Endothelial cell of umbilical vein (primary cell): ENCODE measurements around the gene GALNT13. TPM values are rescaled to one million over a fixed set of nuclear protein-coding genes. Genes with fewer than 3 reads are reported as not detected.

Source experiments
- BruUV-seq: library from RNA; stranded (reverse); fragments of 400-500 nt; replicated peaks from 2 replicates; lab custom pipeline; 2021; lab: Mats Ljungman, UMichigan
- CTCF ChIA-PET: fragments of 300-600, 350-600 bp; sonication (Branson Sonifier 250); formaldehyde crosslinking; loops from one replicate; lab custom pipeline; 2021; ENCODE audit warnings: antibody characterized with exemption, inconsistent platforms; lab: Charles Lee
- POLR2A ChIA-PET: fragments of 300-600, 350-600 bp; sonication (Branson Sonifier 250); formaldehyde crosslinking; loops from one replicate; lab custom pipeline; 2021; ENCODE audit warnings: antibody characterized with exemption, inconsistent platforms; lab: Charles Lee
- DNase-seq: peaks from one replicate; pipeline ENCODE4 v3.0.0-alpha.2; 2011; ENCODE audit warnings: low read depth, low spot score
- FAIRE-seq: peaks from 2 replicates; lab custom pipeline; 2011; peaks lifted over from hg19 to GRCh38; lab: Jason Lieb, UNC
- H2AFZ ChIP-seq: 2 replicates; pipeline ENCODE4 v1.6.0; 2012; ENCODE audit warnings: low read depth, low read length, control low read depth, inconsistent platforms
- H3K27ac ChIP-seq: 2 replicates; pipeline ENCODE4 v1.5.1; 2011; ENCODE audit warnings: low read depth, mild to moderate bottlenecking, control low read depth, low read length, moderate library complexity; ENCODE audit not compliant: insufficient read depth
- H3K27me3 ChIP-seq, 2 experiments: 2 replicates each; pipeline versions ENCODE4 v1.6.0 to v1.6.1; 2011; ENCODE audit warnings: low read length in 2 of 2, mixed read lengths in 1 of 2; ENCODE audit not compliant: control insufficient read depth in 2 of 2, insufficient read depth in 2 of 2
- H3K36me3 ChIP-seq, 2 experiments: 2 replicates in 1 of 2; 3 replicates in 1 of 2; pipeline ENCODE4 v1.5.1; 2011; ENCODE audit warnings: low read length in 2 of 2, mild to moderate bottlenecking in 1 of 2, moderate library complexity in 1 of 2; ENCODE audit not compliant: control insufficient read depth in 2 of 2, insufficient read depth in 2 of 2; ENCODE audit errors: extremely low read depth in 1 of 2
- H3K4me1 ChIP-seq: 3 replicates; pipeline ENCODE4 v1.5.1; 2011; ENCODE audit warnings: mild to moderate bottlenecking, low read length; ENCODE audit not compliant: control insufficient read depth, insufficient read depth; ENCODE audit errors: extremely low read depth
- H3K4me2 ChIP-seq: 2 replicates; pipeline ENCODE4 v1.6.1; 2011; ENCODE audit warnings: low read length, control low read depth, mixed read lengths; ENCODE audit not compliant: insufficient read depth
- H3K4me3 ChIP-seq, 3 experiments: fragments of 200-600 bp in 1 of 3; sonication (generic), shearing (Covaris generic) in 1 of 3; replicated peaks in 1 of 3; 2 replicates each; pipeline ENCODE4 v1.5.1; 2011 to 2016; ENCODE audit warnings: control low read depth in 3 of 3, low read length in 3 of 3, mild to moderate bottlenecking in 2 of 3, inconsistent platforms in 1 of 3, low read depth in 1 of 3, moderate library complexity in 1 of 3; ENCODE audit not compliant: insufficient read depth in 1 of 3
- H3K79me2 ChIP-seq: 2 replicates; pipeline ENCODE4 v1.6.0; 2012; ENCODE audit warnings: low read length, inconsistent platforms; ENCODE audit not compliant: control insufficient read depth, insufficient read depth
- H3K9ac ChIP-seq: replicated peaks from 2 replicates; pipeline ENCODE3; 2011; ENCODE audit warnings: low read length, control low read depth; ENCODE audit not compliant: insufficient read depth; ENCODE audit errors: extremely low read depth
- H3K9me1 ChIP-seq: replicated peaks from 3 replicates; pipeline ENCODE4 v1.6.0; 2011; ENCODE audit warnings: mild to moderate bottlenecking, low read length; ENCODE audit not compliant: control insufficient read depth, insufficient read depth; ENCODE audit errors: extremely low read depth
- H3K9me3 ChIP-seq: replicated peaks from 2 replicates; pipeline ENCODE4 v1.5.1; 2012; ENCODE audit warnings: low read length, inconsistent platforms; ENCODE audit not compliant: control insufficient read depth, insufficient read depth
- H4K20me1 ChIP-seq: replicated peaks from 2 replicates; pipeline ENCODE3; 2011; ENCODE audit warnings: mild to moderate bottlenecking, low read length; ENCODE audit not compliant: control insufficient read depth, insufficient read depth; ENCODE audit errors: extremely low read depth
- EZH2 ChIP-seq: IDR thresholded peaks from 2 replicates; pipeline ENCODE4 v1.6.1; 2012; ENCODE audit warnings: borderline replicate concordance, low read depth, mild to moderate bottlenecking, moderate library complexity, low read length, inconsistent platforms; ENCODE audit not compliant: severe bottlenecking
- FOS ChIP-seq: IDR thresholded peaks from 2 replicates; pipeline ENCODE4 v1.6.1; 2011; ENCODE audit warnings: mild to moderate bottlenecking, low read length, moderate library complexity, borderline replicate concordance; ENCODE audit not compliant: insufficient read depth
- GATA2 ChIP-seq: IDR thresholded peaks from 2 replicates; pipeline ENCODE4 v1.7.0; 2011; ENCODE audit warnings: low read depth, mild to moderate bottlenecking, moderate library complexity, mixed read lengths, low read length; ENCODE audit not compliant: insufficient read length, insufficient read depth
- JUN ChIP-seq: IDR thresholded peaks from 2 replicates; pipeline ENCODE4 v1.6.1; 2011; ENCODE audit warnings: borderline replicate concordance, low read depth; ENCODE audit not compliant: insufficient read length, insufficient read depth
- MYC ChIP-seq: IDR thresholded peaks from one replicate; pipeline ENCODE4 v1.6.1; 2011; ENCODE audit warnings: mild to moderate bottlenecking, low read depth, low read length
- POLR2A ChIP-seq: IDR thresholded peaks from 2 replicates; pipeline ENCODE4 v1.6.1; 2012; ENCODE audit warnings: low read depth, mild to moderate bottlenecking, control low read depth, low read length
- POLR2AphosphoS5 ChIP-seq: IDR thresholded peaks from 2 replicates; pipeline ENCODE4 v1.6.1; 2012; ENCODE audit warnings: low read depth, mild to moderate bottlenecking, control low read depth, low read length, moderate library complexity; ENCODE audit not compliant: insufficient read depth
- dilution Hi-C: fragments of 300-500 bp; cut with MboI; formaldehyde crosslinking; loops from one replicate; pipeline ENCODE4 v1.15.0; 2019; ENCODE audit warnings: low sequenced_read_pairs; ENCODE audit not compliant: extremely low pct_ligation_motif_present
- intact Hi-C: fragments of 100-400 bp; cut with micrococcal nuclease; formaldehyde crosslinking; loops from one replicate; pipeline ENCODE4 v1.10.0; 2022
- polyA plus RNA-seq, 4 experiments: library from polyadenylated mRNA; depleted of rRNA in 3 of 4; stranded (reverse) in 3 of 4; unstranded in 1 of 4; fragments of >200 nt; gene quantifications; 2 replicates each; pipeline versions ENCODE4 v1.2.1 to v1.2.3, GENCODE V29; 2011 to 2012; ENCODE audit warnings: missing spikeins in 1 of 4
- total RNA-seq: library from RNA; stranded (reverse); gene quantifications from 2 replicates; pipeline ENCODE4 v1.2.3, GENCODE V29; 2021
- TF ChIP-seq, protein P1 (sequence below), 2 donors: IDR thresholded peaks; 1 replicate in 1 of 2; 2 replicates in 1 of 2; pipeline ENCODE4 v1.5.1; 2011; ENCODE audit warnings: low read length in 2 of 2, mild to moderate bottlenecking in 2 of 2, moderate library complexity in 2 of 2, control low read depth in 1 of 2, inconsistent platforms in 1 of 2, low read depth in 1 of 2; ENCODE audit not compliant: insufficient read depth in 1 of 2; ENCODE audit errors: extremely low read depth in 1 of 2
- TF ChIP-seq, protein P2 (sequence below): IDR thresholded peaks from 2 replicates; pipeline ENCODE4 v1.6.1; 2011; ENCODE audit not compliant: insufficient read depth, insufficient read length

GALNT13 gene
- total and polyA plus RNA-seq, 2 donors (not counting 3 experiments of a cell fraction or from before 2014, with no cell fraction given) = 0.06 TPM; not detected in 1

DNA sequence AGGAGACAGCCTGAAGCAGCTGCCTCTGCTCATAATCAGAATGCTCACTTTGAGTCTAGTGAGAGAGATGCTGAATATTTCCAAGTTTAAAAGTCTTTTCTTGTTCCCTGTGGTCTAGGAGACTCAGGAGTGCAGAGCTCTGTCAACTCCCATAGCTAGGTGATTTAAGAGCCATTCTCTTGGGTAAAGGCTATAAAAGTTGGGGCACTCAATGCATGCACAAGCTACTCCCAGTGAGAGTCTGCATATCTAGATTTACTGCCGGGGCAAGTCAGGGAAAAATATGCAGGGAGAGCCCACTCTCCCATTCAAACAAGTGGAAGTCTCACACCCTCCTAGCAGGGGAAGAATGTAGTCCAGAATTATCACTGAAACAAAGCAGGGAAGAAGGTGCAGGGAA, 418.1 kb downstream of the GALNT13 start:
- Histone ChIP-seq H3K9me3 (no peaks in the 10 kb centered on the region), H3K79me2 (no peaks in the 10 kb centered on the region), H3K4me2 (no peak overlapping the region), H4K20me1 (no peaks in the 10 kb centered on the region), H3K9me1 (no peaks in the 10 kb centered on the region), H3K4me3 (no peak overlapping the region), H3K27ac (no peak overlapping the region), H2AFZ (no peak overlapping the region), H3K36me3 (no peaks in the 10 kb centered on the region), H3K9ac (no peak overlapping the region), H3K27me3 (no peaks in the 10 kb centered on the region), H3K4me1 (no peaks in the 10 kb centered on the region)
- dilution Hi-C loops (no loop called here), intact Hi-C loops (no loop called here)
- no peak for DNase-seq
- TF ChIP-seq EZH2 (no peak), POLR2AphosphoS5 (no peak), GATA2 (no peak), MYC (no peak), POLR2A (no peak), JUN (no peak), FOS (no peak)
- TF ChIP-seq, protein P1, sequence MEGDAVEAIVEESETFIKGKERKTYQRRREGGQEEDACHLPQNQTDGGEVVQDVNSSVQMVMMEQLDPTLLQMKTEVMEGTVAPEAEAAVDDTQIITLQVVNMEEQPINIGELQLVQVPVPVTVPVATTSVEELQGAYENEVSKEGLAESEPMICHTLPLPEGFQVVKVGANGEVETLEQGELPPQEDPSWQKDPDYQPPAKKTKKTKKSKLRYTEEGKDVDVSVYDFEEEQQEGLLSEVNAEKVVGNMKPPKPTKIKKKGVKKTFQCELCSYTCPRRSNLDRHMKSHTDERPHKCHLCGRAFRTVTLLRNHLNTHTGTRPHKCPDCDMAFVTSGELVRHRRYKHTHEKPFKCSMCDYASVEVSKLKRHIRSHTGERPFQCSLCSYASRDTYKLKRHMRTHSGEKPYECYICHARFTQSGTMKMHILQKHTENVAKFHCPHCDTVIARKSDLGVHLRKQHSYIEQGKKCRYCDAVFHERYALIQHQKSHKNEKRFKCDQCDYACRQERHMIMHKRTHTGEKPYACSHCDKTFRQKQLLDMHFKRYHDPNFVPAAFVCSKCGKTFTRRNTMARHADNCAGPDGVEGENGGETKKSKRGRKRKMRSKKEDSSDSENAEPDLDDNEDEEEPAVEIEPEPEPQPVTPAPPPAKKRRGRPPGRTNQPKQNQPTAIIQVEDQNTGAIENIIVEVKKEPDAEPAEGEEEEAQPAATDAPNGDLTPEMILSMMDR (IDR thresholded peaks at IDR 0.05; ENCODE audit: extremely low read depth in 1 of 2, insufficient read depth in 1 of 2, low read depth in 1 of 2, low read length in 2 of 2) = no peak
- TF ChIP-seq, protein P2, sequence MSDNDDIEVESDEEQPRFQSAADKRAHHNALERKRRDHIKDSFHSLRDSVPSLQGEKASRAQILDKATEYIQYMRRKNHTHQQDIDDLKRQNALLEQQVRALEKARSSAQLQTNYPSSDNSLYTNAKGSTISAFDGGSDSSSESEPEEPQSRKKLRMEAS = no peak
- POLR2A ChIA-PET = no interaction called here
- no peak for FAIRE-seq
- BruUV-seq = no TSS peak
- CTCF ChIA-PET = no interaction called here
